Stomach (tissue), 4 donors: ENCODE data around the gene STIM1.

ENCODE experiments used
- CTCF ChIP-seq, 7 experiments: fragments of 450-650 bp in 4 of 7; fragments of 200-600 bp in 3 of 7; sonication (generic) in 3 of 7; IDR thresholded peaks; one replicate each; pipeline ENCODE4 v1.5.1; 2016 to 2019; ENCODE audit warnings: antibody characterized with exemption in 7 of 7, control low read depth in 2 of 7, mild to moderate bottlenecking in 1 of 7
- POLR2AphosphoS5 ChIP-seq, 3 donors: sonication (generic); formaldehyde crosslinking; IDR thresholded peaks; one replicate each; pipeline ENCODE4 v1.6.1; 2016; ENCODE audit warnings: antibody characterized with exemption in 3 of 3

GRCh38 chr11:3876613-3877012, 21.1 kb downstream of the STIM1 start:
- TF ChIP-seq CTCF (IDR thresholded peaks at IDR 0.05), result no peak
- no peak for TF ChIP-seq POLR2AphosphoS5 (IDR thresholded peaks at IDR 0.05)
